ENCODE measurements around the gene TMEM200A.

TMEM200A gene

GRCh38 chr6:130466748-130467061 lies 100.9 kb downstream of the TMEM200A start:
- H3K4me3 ChIP-seq (ENCODE audit: low read depth, low read length), result no peak overlapping the region
- TF ChIP-seq CTCF (IDR thresholded peaks at IDR 0.05; ENCODE audit: control insufficient read depth, extremely low read depth, insufficient read depth), result no peak
- no peak for DNase-seq (ENCODE audit: low read depth)

- TF ChIP-seq CTCF (IDR thresholded peaks at IDR 0.05; ENCODE audit: control insufficient read depth, extremely low read depth, insufficient read depth), result no peak
- no peak for DNase-seq (ENCODE audit: low read depth)
- H3K4me3 ChIP-seq (ENCODE audit: low read depth, low read length), result no peak overlapping the region
These were observed 101.6 kb downstream of the TMEM200A start for GRCh38 chr6:130467146-130468050.

- TF ChIP-seq CTCF (IDR thresholded peaks at IDR 0.05; ENCODE audit: control insufficient read depth, extremely low read depth, insufficient read depth), result no peak
- no peak for DNase-seq (ENCODE audit: low read depth)
- H3K4me3 ChIP-seq (ENCODE audit: low read depth, low read length), result no peak overlapping the region
These were observed 104.9 kb downstream of the TMEM200A start for GRCh38 chr6:130470766-130471165.

GRCh38 chr6:130473886-130474285 lies 108.1 kb downstream of the TMEM200A start:
- no peak for DNase-seq (ENCODE audit: low read depth)
- no peak overlapping the region for H3K4me3 ChIP-seq (ENCODE audit: low read depth, low read length)
- no peak for TF ChIP-seq CTCF (IDR thresholded peaks at IDR 0.05; ENCODE audit: control insufficient read depth, extremely low read depth, insufficient read depth)

GRCh38 chr6:130482645-130483390 lies 117.0 kb downstream of the TMEM200A start:
- no peak overlapping the region for H3K4me3 ChIP-seq (ENCODE audit: low read depth, low read length)
- no peak for DNase-seq (ENCODE audit: low read depth)
- no peak for TF ChIP-seq CTCF (IDR thresholded peaks at IDR 0.05; ENCODE audit: control insufficient read depth, extremely low read depth, insufficient read depth)

- no peak for TF ChIP-seq CTCF (IDR thresholded peaks at IDR 0.05; ENCODE audit: control insufficient read depth, extremely low read depth, insufficient read depth)
- DNase-seq (ENCODE audit: low read depth), result no peak
- no peak overlapping the region for H3K4me3 ChIP-seq (ENCODE audit: low read depth, low read length)
These were observed 120.1 kb downstream of the TMEM200A start for GRCh38 chr6:130485870-130486269.
